Adipocyte (in vitro differentiated cells): ENCODE measurements around the gene ZP4.

Source experiments
- DNase-seq: peaks from one replicate; pipeline ENCODE4 v3.0.0-alpha.2; 2015; ENCODE audit warnings: low read depth
- H3K27me3 ChIP-seq: replicated peaks from 2 replicates; pipeline ENCODE4 v1.7.0; 2013; ENCODE audit warnings: mild to moderate bottlenecking, low read length, moderate library complexity; ENCODE audit not compliant: control insufficient read depth, insufficient read depth
- H3K36me3 ChIP-seq: 2 replicates; pipeline ENCODE4 v1.7.0; 2013; ENCODE audit warnings: low read length, mild to moderate bottlenecking, moderate library complexity; ENCODE audit not compliant: control insufficient read depth, insufficient read depth, severe bottlenecking
- H3K4me1 ChIP-seq: 2 replicates; pipeline ENCODE4 v1.7.0; 2013; ENCODE audit warnings: mild to moderate bottlenecking, low read length, moderate library complexity; ENCODE audit not compliant: control insufficient read depth, insufficient read depth
- H3K4me3 ChIP-seq: 2 replicates; pipeline ENCODE4 v1.7.0; 2013; ENCODE audit warnings: mild to moderate bottlenecking, low read length, moderate library complexity
- H3K9ac ChIP-seq: 2 replicates; pipeline ENCODE4 v1.7.0; 2013; ENCODE audit warnings: mild to moderate bottlenecking, low read length, moderate library complexity
- H3K9me3 ChIP-seq: 2 replicates; pipeline ENCODE4 v1.7.0; 2013; ENCODE audit warnings: mild to moderate bottlenecking, low read length, moderate library complexity; ENCODE audit not compliant: control insufficient read depth

Gene ZP4

GRCh38 chr1:237875291-237875690 is 15.4 kb downstream of the ZP4 start:
- H3K9me3 ChIP-seq: no peaks in the 10 kb centered on the region
- no peak overlapping the region for H3K9ac ChIP-seq
- no peaks in the 10 kb centered on the region for H3K27me3 ChIP-seq
- DNase-seq: no peak
- H3K4me3 ChIP-seq: no peak overlapping the region
- H3K36me3 ChIP-seq: no peaks in the 10 kb centered on the region
- H3K4me1 ChIP-seq: peaks cover 28% of the 10 kb centered on the region

GRCh38 chr1:237873487-237874211 is 17.1 kb downstream of the ZP4 start:
- H3K9me3 ChIP-seq: no peaks in the 10 kb centered on the region
- no peak overlapping the region for H3K4me3 ChIP-seq
- peak; percentile 28 for DNase-seq
- no peaks in the 10 kb centered on the region for H3K27me3 ChIP-seq
- H3K9ac ChIP-seq: no peak overlapping the region
- peaks cover 28% of the 10 kb centered on the region for H3K4me1 ChIP-seq
- H3K36me3 ChIP-seq: no peaks in the 10 kb centered on the region

- DNase-seq: no peak
Measured at GRCh38 chr1:237868817-237869600, 21.7 kb downstream of the ZP4 start.

GRCh38 chr1:237867380-237867888 is 23.3 kb downstream of the ZP4 start:
- H3K4me3 ChIP-seq: no peak overlapping the region
- no peak for DNase-seq
- H3K27me3 ChIP-seq: no peaks in the 10 kb centered on the region
- H3K4me1 ChIP-seq: no peaks in the 10 kb centered on the region
- no peak overlapping the region for H3K9ac ChIP-seq
- no peaks in the 10 kb centered on the region for H3K36me3 ChIP-seq
- H3K9me3 ChIP-seq: no peaks in the 10 kb centered on the region

More at GRCh38 chr1:237868817-237869600, 21.7 kb downstream of the ZP4 start:
- Histone ChIP-seq H3K9me3 (no peaks in the 10 kb centered on the region), H3K36me3 (no peaks in the 10 kb centered on the region), H3K9ac (no peak overlapping the region), H3K27me3 (no peaks in the 10 kb centered on the region), H3K4me1 (peaks cover 10% of the 10 kb centered on the region), H3K4me3 (no peak overlapping the region)

- H3K4me3 ChIP-seq: peak overlapping the region; percentile 52
- DNase-seq: peak; percentile 34
- H3K9ac ChIP-seq: no peak overlapping the region
- H3K9me3 ChIP-seq: no peaks in the 10 kb centered on the region
- no peaks in the 10 kb centered on the region for H3K4me1 ChIP-seq
- no peaks in the 10 kb centered on the region for H3K27me3 ChIP-seq
- H3K36me3 ChIP-seq: no peaks in the 10 kb centered on the region
Measured at GRCh38 chr1:237864338-237865244, 26.1 kb downstream of the ZP4 start.

- no peaks in the 10 kb centered on the region for H3K27me3 ChIP-seq
- no peaks in the 10 kb centered on the region for H3K36me3 ChIP-seq
- DNase-seq: no peak
Measured at GRCh38 chr1:237863234-237863633, 27.5 kb downstream of the ZP4 start.

GRCh38 chr1:237861944-237862343 is 28.8 kb downstream of the ZP4 start:
- Histone ChIP-seq H3K9me3 (no peaks in the 10 kb centered on the region), H3K27me3 (no peaks in the 10 kb centered on the region), H3K36me3 (no peaks in the 10 kb centered on the region), H3K4me3 (no peak overlapping the region), H3K9ac (no peak overlapping the region), H3K4me1 (no peaks in the 10 kb centered on the region)
- no peak for DNase-seq

More at GRCh38 chr1:237863234-237863633, 27.5 kb downstream of the ZP4 start:
- Histone ChIP-seq H3K4me3 (no peak overlapping the region), H3K4me1 (no peaks in the 10 kb centered on the region), H3K9ac (no peak overlapping the region), H3K9me3 (no peaks in the 10 kb centered on the region)

GRCh38 chr1:237858992-237859391 is 31.7 kb downstream of the ZP4 start:
- Histone ChIP-seq H3K4me3 (no peak overlapping the region), H3K36me3 (no peaks in the 10 kb centered on the region), H3K9ac (no peak overlapping the region), H3K4me1 (no peaks in the 10 kb centered on the region), H3K27me3 (no peaks in the 10 kb centered on the region), H3K9me3 (no peaks in the 10 kb centered on the region)
- DNase-seq: no peak

- H3K27me3 ChIP-seq: no peaks in the 10 kb centered on the region
- H3K9me3 ChIP-seq: no peaks in the 10 kb centered on the region
- H3K9ac ChIP-seq: no peak overlapping the region
- DNase-seq: no peak
- H3K4me3 ChIP-seq: no peak overlapping the region
- no peaks in the 10 kb centered on the region for H3K4me1 ChIP-seq
- no peaks in the 10 kb centered on the region for H3K36me3 ChIP-seq
Measured at GRCh38 chr1:237857455-237857854, 33.3 kb downstream of the ZP4 start.

- no peaks in the 10 kb centered on the region for H3K27me3 ChIP-seq
- no peak overlapping the region for H3K4me3 ChIP-seq
- H3K9me3 ChIP-seq: no peaks in the 10 kb centered on the region
- no peak overlapping the region for H3K9ac ChIP-seq
- no peak for DNase-seq
- no peaks in the 10 kb centered on the region for H3K4me1 ChIP-seq
- H3K36me3 ChIP-seq: no peaks in the 10 kb centered on the region
Measured at GRCh38 chr1:237852342-237852741, 38.4 kb downstream of the ZP4 start.
